Kidney epithelial cell (primary cell): ENCODE measurements around the gene PRRX1. TPM values are rescaled to one million over a fixed set of nuclear protein-coding genes. Genes with fewer than 3 reads are reported as not detected.

Experiments
- DNase-seq: peaks from one replicate; pipeline ENCODE4 v3.0.0-alpha.2; 2010; ENCODE audit warnings: low read depth
- H3K27me3 ChIP-seq: 2 replicates; pipeline ENCODE4 v1.6.0; 2011; ENCODE audit warnings: low read length; ENCODE audit not compliant: control insufficient read depth, insufficient read depth
- H3K36me3 ChIP-seq: 2 replicates; pipeline ENCODE4 v1.5.1; 2011; ENCODE audit warnings: low read length; ENCODE audit not compliant: control insufficient read depth, insufficient read depth
- H3K4me3 ChIP-seq: 2 replicates; pipeline ENCODE4 v1.5.1; 2011; ENCODE audit warnings: low read depth, mild to moderate bottlenecking, control low read depth, low read length
- total RNA-seq: library from RNA; depleted of rRNA; stranded (reverse); fragments of >200 nt; gene quantifications from 2 replicates; pipeline ENCODE4 v1.2.3, GENCODE V29; 2015
- TF ChIP-seq, protein P1 (sequence below): IDR thresholded peaks from 2 replicates; pipeline ENCODE4 v1.5.1; 2011; ENCODE audit warnings: mild to moderate bottlenecking, moderate library complexity, low read length, control low read depth, inconsistent platforms; ENCODE audit not compliant: insufficient read depth, poor library complexity, severe bottlenecking

The PRRX1 gene
- total RNA-seq, 1 donor from 2014 or later = 2.9 TPM

DNA sequence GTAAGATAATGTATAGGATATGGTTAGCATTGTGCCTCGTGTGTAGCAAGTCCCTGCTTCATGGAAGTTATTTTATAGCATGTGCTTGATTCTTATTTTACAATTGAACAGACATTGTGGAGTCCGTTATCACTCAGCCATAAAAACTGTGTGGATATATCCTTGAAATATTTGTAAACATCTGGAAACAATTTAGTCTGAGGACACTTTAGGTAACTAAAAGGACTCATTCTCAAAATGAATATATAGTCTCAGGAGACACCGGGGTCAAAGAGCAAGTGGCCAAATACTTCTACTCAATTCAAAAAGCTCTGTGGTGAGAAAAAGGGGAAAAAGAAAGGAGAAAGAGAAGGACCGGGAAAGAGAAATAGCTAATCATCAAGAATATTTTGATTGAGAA, 23.7 kb downstream of the PRRX1 start:
- DNase-seq = no peak
- no peaks in the 10 kb centered on the region for H3K36me3 ChIP-seq
- TF ChIP-seq, protein P1, sequence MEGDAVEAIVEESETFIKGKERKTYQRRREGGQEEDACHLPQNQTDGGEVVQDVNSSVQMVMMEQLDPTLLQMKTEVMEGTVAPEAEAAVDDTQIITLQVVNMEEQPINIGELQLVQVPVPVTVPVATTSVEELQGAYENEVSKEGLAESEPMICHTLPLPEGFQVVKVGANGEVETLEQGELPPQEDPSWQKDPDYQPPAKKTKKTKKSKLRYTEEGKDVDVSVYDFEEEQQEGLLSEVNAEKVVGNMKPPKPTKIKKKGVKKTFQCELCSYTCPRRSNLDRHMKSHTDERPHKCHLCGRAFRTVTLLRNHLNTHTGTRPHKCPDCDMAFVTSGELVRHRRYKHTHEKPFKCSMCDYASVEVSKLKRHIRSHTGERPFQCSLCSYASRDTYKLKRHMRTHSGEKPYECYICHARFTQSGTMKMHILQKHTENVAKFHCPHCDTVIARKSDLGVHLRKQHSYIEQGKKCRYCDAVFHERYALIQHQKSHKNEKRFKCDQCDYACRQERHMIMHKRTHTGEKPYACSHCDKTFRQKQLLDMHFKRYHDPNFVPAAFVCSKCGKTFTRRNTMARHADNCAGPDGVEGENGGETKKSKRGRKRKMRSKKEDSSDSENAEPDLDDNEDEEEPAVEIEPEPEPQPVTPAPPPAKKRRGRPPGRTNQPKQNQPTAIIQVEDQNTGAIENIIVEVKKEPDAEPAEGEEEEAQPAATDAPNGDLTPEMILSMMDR = no peak
- no peaks in the 10 kb centered on the region for H3K27me3 ChIP-seq
- H3K4me3 ChIP-seq = no peak overlapping the region

- Histone ChIP-seq H3K36me3 (no peaks in the 10 kb centered on the region), H3K27me3 (no peaks in the 10 kb centered on the region), H3K4me3 (no peak overlapping the region)
- TF ChIP-seq, protein P1 = no peak
- DNase-seq = no peak
Measured at GRCh38 chr1:170691258-170691657, 27.3 kb downstream of the PRRX1 start.

- no peak for DNase-seq
- no peaks in the 10 kb centered on the region for H3K36me3 ChIP-seq
- no peak overlapping the region for H3K4me3 ChIP-seq
- TF ChIP-seq, protein P1 = no peak
- no peaks in the 10 kb centered on the region for H3K27me3 ChIP-seq
Measured at GRCh38 chr1:170692866-170693575, 29.1 kb downstream of the PRRX1 start.

DNA sequence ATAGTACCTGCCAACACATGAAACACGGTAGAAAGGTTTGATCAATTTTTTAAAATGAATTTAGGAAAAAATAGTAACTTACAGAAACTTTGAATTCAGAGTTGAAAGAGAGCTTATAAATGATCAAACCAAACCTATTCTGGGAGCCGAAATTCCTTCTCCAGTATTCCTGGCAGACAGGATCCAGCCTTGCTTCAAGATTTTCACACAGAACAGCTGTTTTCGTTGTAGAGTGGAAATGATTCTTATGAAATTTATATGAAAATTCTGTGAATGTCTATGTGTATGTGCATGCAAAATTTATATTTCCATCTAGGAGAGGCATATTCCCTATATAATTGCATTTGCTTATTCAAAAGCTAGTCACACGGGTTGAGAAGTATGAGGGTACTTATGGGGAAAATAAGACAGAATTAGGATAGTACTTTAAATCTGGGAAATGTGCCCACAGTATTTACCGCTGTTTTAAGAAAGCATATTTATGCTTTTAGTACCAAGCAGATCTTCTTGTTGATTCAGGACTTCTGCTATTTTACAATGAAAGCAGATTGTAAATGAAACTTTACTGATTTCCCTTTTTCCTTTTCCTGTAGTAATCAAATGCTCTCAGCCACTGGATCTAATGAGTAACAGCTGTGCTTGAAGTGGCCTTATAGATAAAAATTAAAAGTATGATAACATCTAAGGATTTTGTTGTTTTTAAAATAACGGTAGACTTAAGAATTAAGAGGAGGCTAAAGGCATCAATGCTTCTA, 30.4 kb downstream of the PRRX1 start:
- TF ChIP-seq, protein P1 = no peak
- H3K4me3 ChIP-seq = no peak overlapping the region
- H3K36me3 ChIP-seq = no peaks in the 10 kb centered on the region
- no peak for DNase-seq
- H3K27me3 ChIP-seq = no peaks in the 10 kb centered on the region

DNA sequence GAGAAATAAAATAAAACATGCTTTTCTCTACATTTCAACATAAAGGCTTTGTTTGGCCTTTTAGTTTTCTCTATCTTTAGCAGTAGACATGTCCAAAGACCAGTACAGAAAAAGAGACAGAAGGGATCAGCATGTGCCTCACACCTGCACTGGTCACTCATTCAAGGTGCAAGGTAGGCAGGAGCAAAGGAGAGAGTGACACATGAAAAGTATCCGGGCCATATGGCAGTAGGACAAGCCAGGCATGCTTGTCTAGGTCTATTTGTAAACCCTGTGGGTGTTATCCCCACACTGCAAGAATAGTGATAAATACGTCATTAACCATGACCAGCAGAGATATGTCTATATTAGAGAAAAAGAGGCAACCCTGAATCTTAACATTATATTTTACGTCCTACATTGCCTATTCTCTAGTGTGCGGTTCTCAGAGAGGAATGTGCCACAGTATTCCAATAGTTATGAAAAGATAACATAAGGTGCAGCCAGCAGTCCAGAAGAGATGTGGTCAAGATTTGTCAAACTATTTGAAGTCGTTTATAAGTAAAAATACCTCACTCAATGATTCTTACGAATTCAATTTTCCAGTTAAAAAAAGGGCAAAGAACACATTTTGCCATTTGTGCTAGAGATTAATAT, 32.1 kb downstream of the PRRX1 start:
- Histone ChIP-seq H3K27me3 (no peaks in the 10 kb centered on the region), H3K36me3 (no peaks in the 10 kb centered on the region), H3K4me3 (no peak overlapping the region)
- TF ChIP-seq, protein P1 = no peak
- no peak for DNase-seq
